GM12874 (cell line): ENCODE measurements around the gene RAB6B.

Experiments used
- CTCF ChIP-seq: IDR thresholded peaks from 2 replicates; pipeline ENCODE4 v1.5.1; 2011; ENCODE audit warnings: low read depth, mild to moderate bottlenecking, control low read depth, low read length, moderate library complexity; ENCODE audit not compliant: insufficient read depth

Gene RAB6B

GRCh38 chr3:133890972-133891644, 4.6 kb downstream of the RAB6B start:
- TF ChIP-seq CTCF, result no peak

GRCh38 chr3:133890037-133890436, 5.6 kb downstream of the RAB6B start:
- no peak for TF ChIP-seq CTCF

GRCh38 chr3:133888726-133889340, 6.8 kb downstream of the RAB6B start:
- TF ChIP-seq CTCF, result no peak

- TF ChIP-seq CTCF, result no peak
These were observed 7.6 kb downstream of the RAB6B start for GRCh38 chr3:133887803-133888703.

- no peak for TF ChIP-seq CTCF
These were observed 8.4 kb downstream of the RAB6B start for GRCh38 chr3:133887074-133887802.

- no peak for TF ChIP-seq CTCF
These were observed 9.5 kb downstream of the RAB6B start for GRCh38 chr3:133886031-133886722.
